Thymus (tissue), 11 donors: ENCODE data around the gene GPC6. TPM values are rescaled to one million over a fixed set of nuclear protein-coding genes. Genes with fewer than 3 reads are reported as not detected.
"Not testable (repeated sequence)": the region's sequence is repeated elsewhere in the genome, so short reads cannot be mapped to it uniquely, and the experiment has no call there.

Experiments used
- DNase-seq, 9 donors: peaks; one replicate each; pipeline ENCODE4 v3.0.0-alpha.2; 2013; ENCODE audit warnings: low spot score in 9 of 9, low read depth in 6 of 9, missing footprints in 1 of 9
- H3K27ac ChIP-seq, 2 donors: one replicate each; pipeline ENCODE4 v1.5.1; 2013; ENCODE audit warnings: control low read depth in 1 of 2, low read depth in 1 of 2, low read length in 1 of 2, mild to moderate bottlenecking in 1 of 2, moderate library complexity in 1 of 2
- H3K27me3 ChIP-seq, 2 donors: one replicate each; pipeline ENCODE4 v1.5.1; 2013; ENCODE audit warnings: low read length in 1 of 2; ENCODE audit not compliant: control insufficient read depth in 2 of 2, insufficient read depth in 1 of 2
- H3K36me3 ChIP-seq, 2 donors: one replicate each; pipeline ENCODE4 v1.5.1; 2013; ENCODE audit warnings: low read length in 1 of 2, mild to moderate bottlenecking in 1 of 2, moderate library complexity in 1 of 2; ENCODE audit not compliant: control insufficient read depth in 2 of 2, insufficient read depth in 2 of 2
- H3K4me1 ChIP-seq, 2 donors: one replicate each; pipeline ENCODE4 v1.5.1; 2013; ENCODE audit warnings: low read length in 2 of 2; ENCODE audit not compliant: control insufficient read depth in 2 of 2, insufficient read depth in 2 of 2
- H3K4me3 ChIP-seq, 2 donors: one replicate each; pipeline ENCODE4 v1.5.1; 2013; ENCODE audit warnings: low read length in 2 of 2, control low read depth in 1 of 2, mild to moderate bottlenecking in 1 of 2
- H3K9me3 ChIP-seq, 2 donors: one replicate each; pipeline ENCODE4 v1.5.1; 2013; ENCODE audit warnings: low read length in 1 of 2, mild to moderate bottlenecking in 1 of 2; ENCODE audit not compliant: control insufficient read depth in 2 of 2, insufficient read depth in 1 of 2
- WGBS: extraction: QIAGEN DNeasy Blood & Tissue Kit; methylation state at CpG from one replicate; pipeline ENCODE4 v1.1.7; 2013; 5-methylcytosine and 5-hydroxymethylcytosine counted together
- polyA plus RNA-seq: library from polyadenylated mRNA; stranded (reverse); fragments of 200-250 nt; gene quantifications from one replicate; pipeline ENCODE4 v1.2.3, GENCODE V29; 2013
- total RNA-seq: library from RNA; stranded (reverse); fragments of 120-200 nt; gene quantifications from one replicate; pipeline ENCODE4 v1.2.4, GENCODE V29; 2013
- donor health status: healthy.

GPC6 gene
- total and polyA plus RNA-seq, 2 donors = 1.1 to 6.9 TPM

DNA sequence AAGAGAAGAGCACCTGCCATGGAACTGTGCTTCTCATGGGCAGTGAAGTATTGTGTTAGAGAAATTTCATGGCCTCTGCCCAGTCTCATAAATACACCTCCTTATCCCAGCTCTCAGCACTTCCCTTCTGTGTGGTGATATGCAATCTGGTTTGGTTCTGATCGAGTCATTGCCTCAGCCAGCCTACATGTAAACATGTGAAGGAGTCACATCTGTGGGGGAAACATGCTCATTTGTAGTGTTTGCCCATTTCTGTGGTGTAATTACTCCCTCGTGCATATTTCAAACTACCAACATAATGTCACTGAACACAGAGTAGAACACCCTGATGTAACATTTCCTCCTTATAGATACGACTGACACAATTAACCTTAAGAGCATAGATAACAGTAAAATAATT lies 1069.9 kb downstream of the GPC6 start:
- Histone ChIP-seq H3K36me3 (no peaks in the 10 kb centered on the region), H3K4me1 (peaks cover 0 to 6% of the 10 kb centered on the region in 2 donors), H3K4me3 (no peak overlapping the region), H3K27ac (no peak overlapping the region), H3K27me3 (no peaks in the 10 kb centered on the region), H3K9me3 (no peaks in the 10 kb centered on the region)
- DNase-seq = no peak
- 91% methylated on average over 3 of the region's 3 CpGs for WGBS

DNA sequence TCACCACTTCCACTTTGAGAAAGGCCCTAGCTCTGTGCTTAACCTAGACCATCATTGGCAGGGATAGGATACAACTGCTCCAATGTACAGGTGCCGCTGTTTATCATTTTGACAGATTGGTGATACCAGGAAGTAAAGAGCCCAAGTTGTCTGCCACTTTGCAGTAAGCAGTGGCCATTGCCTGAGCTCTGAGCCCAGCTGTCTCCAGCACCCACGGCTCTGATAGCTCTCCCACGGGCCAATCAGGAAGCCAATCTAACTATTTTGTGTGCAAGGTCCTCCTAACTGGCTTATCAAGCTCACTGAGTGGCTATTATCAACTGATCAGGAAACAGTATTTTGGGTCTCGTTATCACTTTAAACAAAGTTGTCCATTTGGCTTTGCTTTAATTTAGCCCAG lies 1071.7 kb downstream of the GPC6 start:
- no peaks in the 10 kb centered on the region for H3K9me3 ChIP-seq
- H3K4me1 ChIP-seq = peaks cover 0 to 14% of the 10 kb centered on the region in 2 donors
- H3K36me3 ChIP-seq = no peaks in the 10 kb centered on the region
- no peaks in the 10 kb centered on the region for H3K27me3 ChIP-seq
- no peak for DNase-seq
- WGBS = 73% methylated on average over 4 of the region's 4 CpGs
- H3K27ac ChIP-seq = no peak overlapping the region
- H3K4me3 ChIP-seq = no peak overlapping the region

DNA sequence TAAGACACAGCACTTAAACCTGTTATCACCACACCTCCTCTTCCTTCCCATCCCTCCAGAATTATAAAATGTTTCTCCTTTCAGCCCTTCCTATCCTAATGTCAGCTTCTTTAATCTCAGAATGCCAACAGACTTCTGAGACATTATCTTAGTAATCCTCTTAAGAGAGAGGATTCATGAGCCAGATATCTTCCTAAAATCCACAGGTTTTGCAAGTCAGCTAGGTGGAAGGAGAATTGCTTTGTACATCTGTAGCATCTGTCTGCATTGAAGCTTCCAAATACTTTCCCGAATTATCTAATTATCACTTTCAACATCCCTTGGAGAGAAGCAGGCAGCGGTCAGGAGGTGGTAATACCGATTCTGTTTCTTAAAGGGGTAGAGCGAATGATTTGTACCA lies 1073.8 kb downstream of the GPC6 start:
- WGBS = 95% methylated on average over 4 of the region's 4 CpGs
- Histone ChIP-seq H3K4me3 (no peak overlapping the region), H3K9me3 (no peaks in the 10 kb centered on the region), H3K4me1 (peaks cover 0 to 21% of the 10 kb centered on the region in 2 donors), H3K27ac (no peak overlapping the region), H3K27me3 (no peaks in the 10 kb centered on the region), H3K36me3 (no peaks in the 10 kb centered on the region)
- DNase-seq = no peak

- Histone ChIP-seq H3K4me3 (no peak overlapping the region), H3K36me3 (no peaks in the 10 kb centered on the region), H3K4me1 (peaks cover 0 to 18% of the 10 kb centered on the region in 2 donors), H3K27ac (no peak overlapping the region), H3K9me3 (no peaks in the 10 kb centered on the region), H3K27me3 (no peaks in the 10 kb centered on the region)
- no peak for DNase-seq
- WGBS = 96% methylated on average over 1 of the region's 1 CpG
Measured at GRCh38 chr13:94301487-94301886, 1074.9 kb downstream of the GPC6 start.

DNA sequence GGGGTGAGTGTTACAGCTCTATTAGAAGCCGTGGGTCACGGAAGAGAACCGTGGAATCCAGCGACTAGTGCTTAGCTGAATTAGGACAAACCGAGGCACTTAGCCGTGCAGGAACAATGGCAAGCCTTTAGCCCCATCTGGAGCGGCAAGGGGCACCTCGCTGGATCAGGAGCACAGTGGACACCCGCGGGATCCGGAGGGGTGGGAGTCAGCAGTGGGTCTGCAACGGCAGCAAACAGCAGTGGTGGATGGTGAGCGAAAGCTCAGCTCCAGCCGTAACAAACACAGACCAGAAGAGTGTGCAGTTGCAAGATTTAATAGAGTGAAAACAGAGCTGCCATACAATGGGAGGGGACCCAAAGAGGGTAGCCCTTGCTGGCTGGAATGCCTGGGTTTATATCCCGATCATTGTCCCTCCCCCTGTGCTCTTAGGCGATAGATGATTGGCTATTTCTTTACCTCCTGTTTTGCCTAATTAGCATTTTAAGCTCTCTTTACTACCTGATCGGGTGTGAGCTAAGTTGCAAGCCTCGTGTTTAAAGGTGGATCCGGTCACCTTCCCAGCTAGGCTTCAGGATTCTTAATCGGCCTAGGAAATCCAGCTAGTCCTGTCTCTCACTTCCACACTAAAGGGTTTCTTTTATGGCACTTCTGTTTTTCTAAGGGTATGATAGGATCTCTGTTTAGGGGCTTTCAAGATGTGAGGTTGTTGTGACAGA lies 1076.4 kb downstream of the GPC6 start:
- DNase-seq = peak in 1 of 9 donors; percentile 49
- H3K27ac ChIP-seq, H3K27me3 ChIP-seq: not testable (repeated sequence)

GRCh38 chr13:94303644-94304174 lies 1077.1 kb downstream of the GPC6 start:
- Histone ChIP-seq H3K27me3 (no peaks in the 10 kb centered on the region), H3K4me1 (peaks cover 0 to 15% of the 10 kb centered on the region in 2 donors), H3K36me3 (no peaks in the 10 kb centered on the region), H3K9me3 (no peaks in the 10 kb centered on the region), H3K27ac (no peak overlapping the region), H3K4me3 (no peak overlapping the region)
- WGBS = 82% methylated on average over 7 of the region's 7 CpGs
- DNase-seq = no peak

More for the DNA sequence above, 1076.4 kb downstream of the GPC6 start:
- WGBS = 99% methylated on average over 20 of the region's 20 CpGs
- not testable (repeated sequence) for H3K36me3 ChIP-seq, H3K4me3 ChIP-seq, H3K9me3 ChIP-seq
- H3K4me1 ChIP-seq = peaks cover 0 to 17% of the 10 kb centered on the region in 2 donors

DNA sequence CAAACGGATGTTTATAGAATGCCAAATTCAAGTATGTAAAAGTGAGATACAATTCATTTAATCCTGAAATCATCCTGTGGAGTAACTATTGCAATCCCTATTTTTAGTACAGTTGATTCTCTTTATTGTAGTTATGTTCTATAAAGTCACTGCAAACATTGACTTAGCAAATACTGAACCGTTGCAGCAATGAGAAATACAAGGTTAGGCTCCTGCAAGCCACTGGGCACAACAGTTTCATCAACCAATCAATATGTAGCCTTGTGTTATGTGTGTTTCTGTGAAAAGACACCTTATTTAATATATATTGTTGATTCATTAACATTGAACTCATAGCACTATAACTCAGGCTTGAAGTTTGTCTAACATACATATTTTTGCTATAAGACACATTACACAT lies 1078.4 kb downstream of the GPC6 start:
- 96% methylated on average over 2 of the region's 2 CpGs for WGBS
- no peak overlapping the region for H3K27ac ChIP-seq

DNA sequence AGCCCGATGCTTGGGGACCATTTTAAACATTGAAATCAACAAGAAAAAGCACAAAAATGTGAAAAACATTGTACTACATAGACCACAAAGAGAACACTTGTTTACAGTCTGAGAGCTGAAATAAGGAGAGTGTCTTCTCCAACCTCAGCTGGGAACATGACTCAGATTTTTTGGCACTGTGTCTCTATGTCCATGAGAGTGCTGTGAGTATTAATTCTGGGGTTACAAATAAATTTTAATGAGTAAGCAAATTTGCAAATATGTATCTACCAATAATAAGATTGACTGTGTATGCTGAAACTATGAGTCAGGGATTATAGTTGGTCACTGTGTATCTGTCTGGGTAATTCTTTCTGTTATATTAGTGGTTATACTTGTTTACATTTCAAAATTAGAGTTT lies 1078.9 kb downstream of the GPC6 start:
- Histone ChIP-seq H3K4me1 (peaks cover 0 to 15% of the 10 kb centered on the region in 2 donors), H3K9me3 (no peaks in the 10 kb centered on the region), H3K27me3 (no peaks in the 10 kb centered on the region), H3K4me3 (no peak overlapping the region), H3K27ac (no peak overlapping the region), H3K36me3 (no peaks in the 10 kb centered on the region)
- 90% methylated on average over 1 of the region's 1 CpG for WGBS
- no peak for DNase-seq

More for the DNA sequence above, 1078.4 kb downstream of the GPC6 start:
- Histone ChIP-seq H3K27me3 (no peaks in the 10 kb centered on the region), H3K9me3 (no peaks in the 10 kb centered on the region), H3K4me3 (no peak overlapping the region), H3K4me1 (peaks cover 0 to 15% of the 10 kb centered on the region in 2 donors), H3K36me3 (no peaks in the 10 kb centered on the region)
- DNase-seq = no peak

DNA sequence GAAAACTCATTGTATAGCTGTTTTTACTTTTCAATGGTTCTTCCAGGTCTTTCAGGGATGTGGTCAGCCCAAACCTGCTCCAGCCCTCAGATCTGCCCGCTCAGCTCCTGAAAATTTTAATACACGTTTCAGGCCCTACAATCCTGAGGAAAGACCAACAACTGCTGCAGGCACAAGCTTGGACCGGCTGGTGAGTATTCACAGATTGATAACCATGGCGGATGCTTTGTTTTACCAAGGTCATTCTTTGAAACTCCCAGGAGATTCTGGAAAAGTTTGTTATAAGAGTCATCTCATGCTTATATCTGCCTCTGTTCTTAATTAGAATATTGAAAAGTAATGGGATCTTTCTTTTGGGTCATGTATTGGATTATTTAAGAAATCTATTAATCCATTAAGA lies 1079.3 kb downstream of the GPC6 start:
- Histone ChIP-seq H3K27me3 (no peaks in the 10 kb centered on the region), H3K27ac (no peak overlapping the region), H3K36me3 (no peaks in the 10 kb centered on the region), H3K4me1 (peaks cover 0 to 15% of the 10 kb centered on the region in 2 donors), H3K9me3 (no peaks in the 10 kb centered on the region), H3K4me3 (no peak overlapping the region)
- DNase-seq = no peak
- WGBS = 95% methylated on average over 4 of the region's 4 CpGs
